PC-3 (cell line): ENCODE measurements around the gene ZMYM1. TPM values are rescaled to one million over a fixed set of nuclear protein-coding genes. Genes with fewer than 3 reads are reported as not detected.

Source experiments
- ATAC-seq: fragments of 200-7000 bp; cut with Tn5 transposase; 2 replicates; pipeline ENCODE4 v1.9.1; 2020; ENCODE audit warnings: mild to moderate bottlenecking, moderate library complexity
- BruUV-seq: library from RNA; stranded (reverse); fragments of 400-500 nt; replicated peaks from 2 replicates; lab custom pipeline; 2021; lab: Mats Ljungman, UMichigan
- CTCF ChIA-PET: fragments of 300-600 bp; sonication (Branson Sonifier 250); formaldehyde crosslinking; loops from one replicate; lab custom pipeline; 2022; ENCODE audit warnings: antibody characterized with exemption; lab: Charles Lee
- POLR2A ChIA-PET: fragments of 300-600 bp; sonication (Branson Sonifier 250); formaldehyde crosslinking; loops from one replicate; lab custom pipeline; 2022; ENCODE audit warnings: antibody characterized with exemption; ENCODE audit not compliant: unreplicated experiment; lab: Charles Lee
- DNase-seq: peaks from one replicate; pipeline ENCODE4 v3.0.0-alpha.2; 2015
- H2AFZ ChIP-seq: fragments of 300-600 bp; sonication (generic); 2 replicates; pipeline ENCODE4 v1.6.0; 2016; ENCODE audit warnings: antibody characterized with exemption, low read length
- H3F3A ChIP-seq: fragments of 300-600 bp; sonication (generic); one replicate; pipeline ENCODE4 v1.6.0; 2017; ENCODE audit warnings: antibody characterized with exemption, low read length, control low read depth, mild to moderate bottlenecking; ENCODE audit not compliant: unreplicated experiment
- H3K27ac ChIP-seq: fragments of 300-600 bp; sonication (generic); 2 replicates; pipeline ENCODE4 v1.5.1; 2016; ENCODE audit warnings: mild to moderate bottlenecking, low read length
- H3K27me3 ChIP-seq: fragments of 300-600 bp; sonication (generic); 2 replicates; pipeline ENCODE4 v1.6.1; 2016; ENCODE audit warnings: low read length, mixed read lengths
- H3K36me3 ChIP-seq: fragments of 300-600 bp; sonication (generic); 2 replicates; pipeline ENCODE4 v1.6.1; 2016; ENCODE audit warnings: low read depth, mixed run types, low read length, mixed read lengths
- H3K4me1 ChIP-seq: fragments of 300-600 bp; sonication (generic); 2 replicates; pipeline ENCODE4 v1.5.1; 2016; ENCODE audit warnings: low read length; ENCODE audit not compliant: insufficient read depth
- H3K4me2 ChIP-seq: fragments of 300-600 bp; sonication (generic); 2 replicates; pipeline ENCODE4 v1.6.0; 2016; ENCODE audit warnings: low read length
- H3K4me3 ChIP-seq: fragments of 300-600 bp; sonication (generic); 2 replicates; pipeline ENCODE4 v1.5.1; 2016; ENCODE audit warnings: mild to moderate bottlenecking, low read length, mixed read lengths
- H3K79me2 ChIP-seq: fragments of 300-600 bp; sonication (generic); 2 replicates; pipeline ENCODE4 v1.6.1; 2017; ENCODE audit warnings: low read length, mixed read lengths
- H3K9ac ChIP-seq: fragments of 300-600 bp; sonication (generic); 2 replicates; pipeline ENCODE4 v1.6.0; 2016; ENCODE audit warnings: mild to moderate bottlenecking, low read length
- H3K9me2 ChIP-seq: fragments of 300-600 bp; sonication (generic); replicated peaks from 2 replicates; pipeline ENCODE4 v1.6.1; 2016; ENCODE audit warnings: mixed run types, low read length, mixed read lengths
- H3K9me3 ChIP-seq: fragments of 300-600 bp; sonication (generic); 2 replicates; pipeline ENCODE4 v1.6.1; 2016; ENCODE audit warnings: low read length, mixed read lengths
- H4K20me1 ChIP-seq: fragments of 300-600 bp; sonication (generic); 2 replicates; pipeline ENCODE4 v1.6.1; 2016; ENCODE audit warnings: low read length, mixed read lengths
- EZH2 ChIP-seq: fragments of 300-600 bp; sonication (generic); IDR thresholded peaks from one replicate; pipeline ENCODE4 v1.6.1; 2017; ENCODE audit warnings: antibody characterized with exemption, mild to moderate bottlenecking, low read length; ENCODE audit not compliant: unreplicated experiment
- EZH2phosphoT487 ChIP-seq: fragments of 300-600 bp; sonication (generic); IDR thresholded peaks from 2 replicates; pipeline ENCODE4 v1.6.1; 2018; ENCODE audit warnings: mild to moderate bottlenecking, antibody characterized with exemption, low read length, borderline replicate concordance
- intact Hi-C: fragments of 100-400 bp; cut with micrococcal nuclease; formaldehyde crosslinking; loops from 2 replicates; pipeline ENCODE4 v1.9.0; 2023
- total RNA-seq: library from RNA; depleted of rRNA; stranded (reverse); fragments of >200 nt; gene quantifications from 2 replicates; pipeline ENCODE4 v1.2.3, GENCODE V29; 2014
- TF ChIP-seq, protein P1 (sequence below): fragments of 300-600 bp; sonication (generic); conservative IDR thresholded peaks from 2 replicates; pipeline ENCODE4 v1.5.1; 2017; ENCODE audit warnings: antibody characterized with exemption, low read depth, mild to moderate bottlenecking, low read length

Gene ZMYM1
- total RNA-seq, 1 experiment from 2014 or later: 17.0 TPM

DNA sequence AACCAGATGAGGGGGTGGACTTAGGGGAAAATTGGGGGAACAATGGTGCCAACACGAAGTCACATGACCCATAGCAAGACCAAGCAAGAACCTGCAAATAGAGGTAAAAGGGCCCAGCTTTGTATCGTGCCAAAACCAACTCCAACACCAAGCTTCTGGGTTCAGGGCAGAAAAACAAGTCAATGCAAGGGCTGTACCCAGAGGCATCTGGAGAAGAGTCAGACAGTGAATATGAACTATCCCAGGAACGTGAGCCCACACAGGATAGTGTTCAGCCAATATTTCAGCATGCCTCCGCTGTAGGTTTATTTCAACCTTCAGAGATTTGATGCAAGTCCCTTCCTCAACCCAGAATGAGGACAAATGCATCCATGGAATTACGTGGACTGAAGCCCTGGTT, 32.5 kb upstream of the ZMYM1 start:
- H3K27ac ChIP-seq: no peak overlapping the region
- H3K36me3 ChIP-seq: no peaks in the 10 kb centered on the region
- no peaks in the 10 kb centered on the region for H4K20me1 ChIP-seq
- no TSS peak for BruUV-seq
- no peaks in the 10 kb centered on the region for H3K27me3 ChIP-seq
- H3K9me2 ChIP-seq: no peaks in the 10 kb centered on the region
- H3K4me2 ChIP-seq: no peak overlapping the region
- H3K79me2 ChIP-seq: no peaks in the 10 kb centered on the region
- DNase-seq (no peak), ATAC-seq (no peak)
- TF ChIP-seq, protein P1, sequence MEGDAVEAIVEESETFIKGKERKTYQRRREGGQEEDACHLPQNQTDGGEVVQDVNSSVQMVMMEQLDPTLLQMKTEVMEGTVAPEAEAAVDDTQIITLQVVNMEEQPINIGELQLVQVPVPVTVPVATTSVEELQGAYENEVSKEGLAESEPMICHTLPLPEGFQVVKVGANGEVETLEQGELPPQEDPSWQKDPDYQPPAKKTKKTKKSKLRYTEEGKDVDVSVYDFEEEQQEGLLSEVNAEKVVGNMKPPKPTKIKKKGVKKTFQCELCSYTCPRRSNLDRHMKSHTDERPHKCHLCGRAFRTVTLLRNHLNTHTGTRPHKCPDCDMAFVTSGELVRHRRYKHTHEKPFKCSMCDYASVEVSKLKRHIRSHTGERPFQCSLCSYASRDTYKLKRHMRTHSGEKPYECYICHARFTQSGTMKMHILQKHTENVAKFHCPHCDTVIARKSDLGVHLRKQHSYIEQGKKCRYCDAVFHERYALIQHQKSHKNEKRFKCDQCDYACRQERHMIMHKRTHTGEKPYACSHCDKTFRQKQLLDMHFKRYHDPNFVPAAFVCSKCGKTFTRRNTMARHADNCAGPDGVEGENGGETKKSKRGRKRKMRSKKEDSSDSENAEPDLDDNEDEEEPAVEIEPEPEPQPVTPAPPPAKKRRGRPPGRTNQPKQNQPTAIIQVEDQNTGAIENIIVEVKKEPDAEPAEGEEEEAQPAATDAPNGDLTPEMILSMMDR: no peak
- TF ChIP-seq EZH2 (no peak), EZH2phosphoT487 (no peak)
- intact Hi-C loops: no loop called here
- POLR2A ChIA-PET: interaction anchor here (0.5 kb wide), 1 partner anchor 62 kb away, joined by 11 read pairs; no protein-coding TSS in a partner anchor
- peaks cover 8% of the 10 kb centered on the region; the same call in 1 of the 2 replicates for H3K4me1 ChIP-seq
- H3F3A ChIP-seq: no peaks in the 10 kb centered on the region
- H3K4me3 ChIP-seq: no peak overlapping the region
- H2AFZ ChIP-seq: no peak overlapping the region
- no peak overlapping the region for H3K9ac ChIP-seq
- no peaks in the 10 kb centered on the region for H3K9me3 ChIP-seq
- CTCF ChIA-PET: no interaction called here

DNA sequence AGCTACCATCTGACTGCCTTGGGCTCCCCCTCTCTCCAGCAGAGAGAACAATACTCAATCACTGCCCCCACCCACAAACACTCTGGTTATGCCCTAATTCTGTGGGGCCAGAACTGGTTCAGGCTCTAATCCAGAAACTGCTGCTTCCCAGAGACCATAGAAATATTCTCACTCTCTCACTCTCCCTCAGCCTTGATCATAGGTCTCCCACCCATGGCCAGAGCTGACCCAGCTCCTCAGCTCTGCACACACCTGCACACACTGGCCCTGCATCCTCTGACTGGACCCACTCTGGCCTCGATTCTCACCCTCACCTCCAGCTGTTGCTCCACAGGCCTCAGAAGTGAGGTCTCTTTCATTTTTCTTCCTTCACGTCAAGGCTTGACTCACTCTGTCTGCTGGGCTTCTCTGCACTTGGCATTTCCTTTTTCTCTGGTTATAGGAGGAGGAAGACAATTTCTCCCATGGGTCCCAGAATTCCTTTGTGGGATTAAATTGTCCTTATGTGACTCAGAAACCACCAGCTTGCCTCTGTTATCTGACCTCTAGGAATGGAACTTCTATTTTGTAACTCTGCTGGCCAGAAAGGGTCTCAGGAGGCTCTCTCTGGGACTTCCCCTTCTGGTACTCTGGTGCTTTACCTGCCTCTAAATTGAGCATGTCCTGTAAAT, 31.9 kb upstream of the ZMYM1 start:
- Histone ChIP-seq H3K9me2 (no peaks in the 10 kb centered on the region), H3F3A (no peaks in the 10 kb centered on the region), H2AFZ (peak overlapping the region; percentile 52), H3K4me2 (peak overlapping the region; percentile 33; the same call in 1 of the 2 replicates), H4K20me1 (no peaks in the 10 kb centered on the region), H3K27ac (no peak overlapping the region; the same call in 1 of the 2 replicates), H3K36me3 (no peaks in the 10 kb centered on the region), H3K79me2 (no peaks in the 10 kb centered on the region), H3K4me1 (peaks cover 8% of the 10 kb centered on the region; the same call in 1 of the 2 replicates), H3K9me3 (no peaks in the 10 kb centered on the region), H3K27me3 (no peaks in the 10 kb centered on the region), H3K9ac (no peak overlapping the region), H3K4me3 (no peak overlapping the region)
- intact Hi-C loops: no loop called here
- peak; percentile 64 for DNase-seq
- ATAC-seq: peak; percentile 46
- ChIA-PET CTCF (no interaction called here), POLR2A (interaction anchor here (0.5 kb wide), 1 partner anchor 63 kb away, joined by 11 read pairs; no protein-coding TSS in a partner anchor)
- no TSS peak for BruUV-seq
- TF ChIP-seq, protein P1: no peak
- TF ChIP-seq EZH2 (no peak), EZH2phosphoT487 (no peak)

DNA sequence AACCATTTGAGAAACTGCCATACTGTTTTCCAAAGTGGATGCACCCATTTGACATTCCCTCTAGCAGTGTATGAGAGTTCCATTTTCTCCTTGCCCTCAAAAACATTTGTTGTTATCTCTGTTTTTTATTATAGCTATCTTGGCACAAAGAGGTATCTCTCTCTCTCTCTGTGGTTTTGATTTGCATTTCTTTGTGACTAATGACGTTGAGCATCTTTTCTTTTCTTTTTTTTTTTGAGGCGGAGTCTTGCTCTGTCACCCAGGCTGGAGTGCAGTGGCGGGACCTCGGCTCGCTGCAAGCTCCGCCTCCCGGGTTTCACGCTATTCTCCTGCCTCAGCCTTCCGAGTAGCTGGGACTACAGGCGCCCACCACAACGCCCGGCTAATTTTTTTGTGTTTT, 30.1 kb upstream of the ZMYM1 start:
- Histone ChIP-seq H3K9me3 (no peaks in the 10 kb centered on the region), H3K27me3 (no peaks in the 10 kb centered on the region), H3K79me2 (no peaks in the 10 kb centered on the region), H2AFZ (no peak overlapping the region), H3K4me1 (peaks cover 8% of the 10 kb centered on the region; the same call in 1 of the 2 replicates), H3F3A (no peaks in the 10 kb centered on the region), H4K20me1 (no peaks in the 10 kb centered on the region), H3K27ac (no peak overlapping the region), H3K4me2 (no peak overlapping the region), H3K9ac (no peak overlapping the region), H3K9me2 (no peaks in the 10 kb centered on the region), H3K36me3 (no peaks in the 10 kb centered on the region), H3K4me3 (no peak overlapping the region)
- CTCF ChIA-PET: no interaction called here
- DNase-seq: no peak
- ATAC-seq: no peak
- POLR2A ChIA-PET: no interaction called here
- intact Hi-C loops: no loop called here
- no TSS peak for BruUV-seq
- TF ChIP-seq, protein P1: no peak
- TF ChIP-seq EZH2: no peak
- TF ChIP-seq EZH2phosphoT487: no peak
